ENCODE measurements around the gene CRYGN. TPM values are rescaled to one million over a fixed set of nuclear protein-coding genes. Genes with fewer than 3 reads are reported as not detected.
A peak's percentile ranks its signal among the peaks of the same experiment; 100 is the strongest.

Gene CRYGN
- total and polyA plus RNA-seq, 9 of the 15 experiments (the other 6 are each of a cell fraction or from before 2014, with no cell fraction given) = not detected

DNA sequence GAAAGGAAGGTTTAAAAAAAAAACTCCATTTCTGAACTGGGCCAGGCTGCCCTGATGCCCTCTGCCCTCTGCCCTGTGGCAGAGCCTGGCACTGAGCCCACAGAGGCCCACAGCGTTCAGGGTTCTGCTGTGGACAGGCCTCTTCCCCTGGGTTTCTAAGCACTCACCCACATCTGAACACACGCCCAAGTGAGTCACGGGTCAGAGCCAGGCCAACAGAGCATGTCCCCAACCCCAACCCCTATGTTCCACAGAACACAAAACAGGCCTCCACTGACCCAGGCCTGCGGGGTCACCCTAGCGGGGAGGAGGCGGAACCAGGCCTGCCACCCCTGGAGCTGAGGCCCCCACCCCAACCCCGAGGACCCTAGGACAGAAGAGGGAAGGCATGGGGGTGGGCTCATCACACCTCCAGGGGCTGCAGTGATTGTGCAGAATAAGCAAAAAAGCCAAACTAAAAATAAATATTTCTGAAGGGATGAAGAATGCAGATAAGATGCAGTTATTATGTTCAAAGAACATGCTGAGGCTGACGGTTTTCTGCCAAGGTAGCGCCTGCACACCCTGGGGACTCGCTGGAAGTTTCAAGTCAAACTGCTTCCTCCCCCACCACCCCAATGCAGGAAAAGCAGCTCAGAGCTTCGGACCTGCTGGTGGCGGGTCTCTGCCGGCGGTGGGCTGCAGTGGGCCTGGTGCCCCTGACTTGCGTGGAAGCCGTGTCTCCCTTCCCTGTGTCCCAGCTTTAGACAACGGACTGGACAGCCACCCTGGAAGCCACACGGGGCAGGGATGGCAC is 35.5 kb downstream of the CRYGN start (continued):
- TF ChIP-seq ETV5 (CRISPR knock-in tag; IDR thresholded peaks at IDR 0.05; ENCODE audit: low read depth) (no peak; the same call in 1 of the 2 replicates), ZNF121 (CRISPR knock-in tag; conservative IDR thresholded peaks at IDR 0.05) (peak; percentile 84), GABPB1 (CRISPR knock-in tag; IDR thresholded peaks at IDR 0.05) (no peak), CREB1 (IDR thresholded peaks at IDR 0.05) (0 out of 2 replicates have a peak, but pooled peaks have one; percentile 27), CREB1 (CRISPR knock-in tag; IDR thresholded peaks at IDR 0.05) (0 out of 2 replicates have a peak, but pooled peaks have one; percentile 25)

GRCh38 chr7:151403764-151404163 is 36.2 kb downstream of the CRYGN start:
- H3K36me3 ChIP-seq (ENCODE audit: control insufficient read depth, insufficient read depth, low read length) = no peaks in the 10 kb centered on the region
- no peaks in the 10 kb centered on the region for H3K9me1 ChIP-seq (ENCODE audit: control insufficient read depth, insufficient read depth, low read length)
- peak overlapping the region; percentile 6 to 71 for H3K9ac ChIP-seq (ENCODE audit: insufficient read depth in 1 of 2, low read depth in 2 of 2, low read length in 2 of 2)
- no peak overlapping the region for H3K4me3 ChIP-seq
- H3K4me2 ChIP-seq (ENCODE audit: insufficient read depth, low read length) = peak overlapping the region; percentile 20
- FAIRE-seq (no peak), ATAC-seq (peak; percentile 14; the same call in 2 of the 3 replicates), DNase-seq (ENCODE audit: extremely low read depth in 1 of 4, low spot score in 3 of 4) (peak in 3 of 4 experiments; percentile 50 to 58 (median 55))
- BruUV-seq (replicated peaks) = no TSS peak
- peaks cover 27 to 52% of the 10 kb centered on the region in 2 experiments for H3K4me1 ChIP-seq (replicated peaks in 1 of 2; ENCODE audit: control insufficient read depth in 2 of 2, insufficient read depth in 2 of 2, low read length in 2 of 2)
- no peaks in the 10 kb centered on the region for H3K27me3 ChIP-seq (ENCODE audit: control insufficient read depth in 2 of 2, insufficient read depth in 2 of 2, low read length in 2 of 2)
- POLR2A ChIA-PET = no interaction called here
- in situ Hi-C loops (cut with MboI) (no loop called here), intact Hi-C loops (cut with micrococcal nuclease) (no loop called here)
- CTCF ChIA-PET (ENCODE audit: low intra/inter-chr PET ratio) = interaction anchor here (0.7 kb wide), 1 partner anchor 508 kb away, joined by 3 read pairs; no protein-coding TSS in a partner anchor
- no peaks in the 10 kb centered on the region for H4K20me1 ChIP-seq (replicated peaks; ENCODE audit: control insufficient read depth, insufficient read depth, low read length)
- 34% methylated on average over 9 of the region's 9 CpGs for WGBS (ENCODE audit: insufficient coverage, low coverage, missing lambda C conversion rate)
- H3K27ac ChIP-seq (ENCODE audit: extremely low read depth, low read depth, low read length) = peak overlapping the region; percentile 83
- H3K79me2 ChIP-seq (ENCODE audit: control insufficient read depth, insufficient read depth, low read length) = no peaks in the 10 kb centered on the region
- peak overlapping the region; percentile 86 for H2AFZ ChIP-seq (ENCODE audit: low read depth, low read length)
- no peaks in the 10 kb centered on the region; the same call in 1 of the 2 replicates for H3K9me3 ChIP-seq (replicated peaks; ENCODE audit: control insufficient read depth, insufficient read depth, low read depth, low read length)
- TF ChIP-seq ZNF175 (CRISPR knock-in tag; IDR thresholded peaks at IDR 0.05; ENCODE audit: low read depth) = 0 out of 2 replicates have a peak, but pooled peaks have one; percentile 12
- 0 out of 2 replicates have a peak, but pooled peaks have one; percentile 20 for TF ChIP-seq NFRKB (IDR thresholded peaks at IDR 0.05; ENCODE audit: low read depth)
- no peak for TF ChIP-seq PTTG1 (tag; IDR thresholded peaks at IDR 0.05; ENCODE audit: low read depth)
- TF ChIP-seq ZNF583 (CRISPR knock-in tag; IDR thresholded peaks at IDR 0.05) = no peak
- TF ChIP-seq CREB3 (tag; conservative IDR thresholded peaks at IDR 0.05; ENCODE audit: low read depth) = no peak
- no peak for TF ChIP-seq BRCA1 (IDR thresholded peaks at IDR 0.05)
- TF ChIP-seq BRCA1 (CRISPR knock-in tag; IDR thresholded peaks at IDR 0.05) = no peak
- no peak for TF ChIP-seq RBM14 (IDR thresholded peaks at IDR 0.05; ENCODE audit: borderline replicate concordance, insufficient read depth, low read depth, low read length)
- TF ChIP-seq YY1 (IDR thresholded peaks at IDR 0.05; ENCODE audit: borderline replicate concordance in 1 of 3, control insufficient read depth in 1 of 3, extremely low read depth in 1 of 3, insufficient read depth in 3 of 3, insufficient read length in 1 of 3, insufficient replicate concordance in 2 of 3, low read depth in 1 of 3, low read length in 2 of 3) = peak in 2 of 3 experiments; percentile 42 to 79
- TF ChIP-seq RNF2 (IDR thresholded peaks at IDR 0.05) = no peak
- TF ChIP-seq TEAD4 (IDR thresholded peaks at IDR 0.05; ENCODE audit: low read length) = no peak
- TF ChIP-seq TEAD4 (CRISPR knock-in tag; IDR thresholded peaks at IDR 0.05; ENCODE audit: borderline replicate concordance) = 0 out of 2 replicates have a peak, but pooled peaks have one; percentile 17
- 0 out of 2 replicates have a peak, but pooled peaks have one; percentile 40 for TF ChIP-seq ETV5 (CRISPR knock-in tag; IDR thresholded peaks at IDR 0.05; ENCODE audit: low read depth)
